GM18519 (cell line): ENCODE results near the gene KCNK3.

Experiments used
- ATAC-seq: cut with Tn5 transposase; IDR thresholded peaks from one replicate; pipeline ENCODE4 v1.9.1; 2021; ENCODE audit warnings: mild to moderate bottlenecking, moderate library complexity; ENCODE audit not compliant: unreplicated experiment, low FRiP score

The KCNK3 gene

GRCh38 chr2:26726228-26726627 is 33.7 kb downstream of the KCNK3 start:
- no peak for ATAC-seq

- no peak for ATAC-seq
These were observed 35.4 kb downstream of the KCNK3 start for GRCh38 chr2:26727641-26728561.

DNA sequence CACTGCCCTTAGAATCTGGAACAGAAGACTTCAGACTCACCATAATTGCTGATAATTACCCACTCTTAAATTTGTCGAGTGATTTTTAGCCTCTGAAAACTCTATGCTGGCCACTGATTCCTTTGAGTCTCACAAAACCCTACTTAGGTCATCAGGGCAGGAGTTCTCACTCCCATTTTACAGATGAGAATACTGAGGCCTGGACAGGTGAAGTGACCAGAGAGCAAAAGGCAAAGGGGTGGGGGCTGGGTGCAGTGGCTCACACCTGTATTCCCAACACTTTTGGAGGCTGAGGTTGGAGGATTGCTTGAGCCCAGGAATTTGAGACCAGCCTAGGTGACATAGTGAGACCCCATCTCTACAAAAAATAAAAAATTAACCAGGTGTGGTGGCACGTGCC is 36.8 kb downstream of the KCNK3 start:
- no peak for ATAC-seq

DNA sequence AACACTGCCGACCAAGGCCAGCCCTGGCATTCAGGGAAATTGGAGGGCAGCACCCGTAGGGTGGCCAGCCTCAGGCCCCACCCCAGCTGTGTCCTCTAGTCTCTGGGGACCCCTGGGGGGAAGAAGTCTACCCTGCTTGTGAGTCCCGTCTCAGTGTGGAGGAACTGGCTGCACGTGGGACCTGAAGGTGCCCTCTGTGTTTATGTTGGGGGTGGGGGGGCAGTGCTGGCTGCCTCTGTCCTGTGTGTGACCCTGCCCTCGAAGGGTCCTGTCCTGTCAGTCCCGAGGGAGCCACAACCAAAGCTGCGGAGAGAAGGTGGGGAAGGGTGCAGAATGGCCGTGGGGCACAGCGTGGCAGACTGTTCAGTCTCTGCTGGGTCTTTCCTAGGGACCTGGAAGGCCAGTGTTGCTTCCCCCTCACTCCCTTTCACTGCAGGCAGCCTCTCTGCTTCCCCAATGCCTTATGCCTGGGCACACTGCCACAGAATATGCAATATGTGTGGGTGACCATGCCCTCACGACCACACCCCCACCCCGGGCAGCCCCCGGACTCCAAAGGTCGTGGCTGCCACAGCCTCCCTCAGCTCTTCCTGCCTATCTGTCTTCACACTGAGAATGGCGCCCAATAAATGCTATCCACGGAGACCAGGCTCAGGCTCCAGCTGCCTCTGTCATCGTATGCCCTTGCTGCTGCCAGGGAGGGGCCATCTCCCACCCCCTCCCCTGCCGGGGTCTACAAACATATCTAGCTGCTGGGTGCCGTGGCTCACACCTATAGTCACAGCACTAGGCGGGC is 38.2 kb downstream of the KCNK3 start:
- no peak for ATAC-seq

DNA sequence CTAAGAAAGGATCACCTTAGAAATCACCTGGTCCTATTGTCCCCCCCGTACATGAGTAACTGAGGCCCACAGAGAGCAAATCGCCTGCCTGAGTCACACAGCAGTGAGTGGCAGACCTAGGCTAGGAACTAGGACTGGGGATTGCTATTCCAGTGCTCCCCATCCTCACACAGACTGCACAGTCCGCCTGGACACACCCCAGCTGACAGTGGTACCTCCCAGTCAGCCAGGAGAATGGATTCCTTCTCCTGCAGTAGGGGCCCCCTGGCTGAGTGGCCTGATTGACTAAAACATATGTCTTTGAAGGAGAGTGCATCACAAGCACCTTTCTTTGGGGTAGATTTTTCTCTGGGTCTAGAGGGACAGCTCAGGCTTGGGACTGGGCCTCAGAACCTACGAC is 39.2 kb downstream of the KCNK3 start:
- no peak for ATAC-seq

- no peak for ATAC-seq
These were observed 39.9 kb downstream of the KCNK3 start for GRCh38 chr2:26732446-26732845.

DNA sequence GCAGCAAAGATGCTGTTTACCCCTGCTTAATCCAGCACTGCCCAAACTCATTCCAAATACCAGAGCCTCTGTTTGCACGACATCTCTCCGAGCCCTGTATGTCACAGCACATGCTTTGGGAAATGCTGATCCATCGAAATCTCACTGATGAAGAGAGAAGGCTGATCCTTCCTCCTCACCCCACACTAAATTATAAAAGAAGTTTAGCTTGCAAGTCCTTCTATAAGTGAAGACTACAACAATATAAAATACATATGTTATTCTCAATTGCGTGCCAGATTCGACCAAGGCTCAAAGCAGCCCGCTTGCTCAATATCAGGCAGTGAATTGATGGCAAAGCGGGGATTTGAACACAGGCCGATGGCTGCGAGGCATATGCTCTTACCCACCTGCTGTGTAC is 40.9 kb downstream of the KCNK3 start:
- no peak for ATAC-seq

DNA sequence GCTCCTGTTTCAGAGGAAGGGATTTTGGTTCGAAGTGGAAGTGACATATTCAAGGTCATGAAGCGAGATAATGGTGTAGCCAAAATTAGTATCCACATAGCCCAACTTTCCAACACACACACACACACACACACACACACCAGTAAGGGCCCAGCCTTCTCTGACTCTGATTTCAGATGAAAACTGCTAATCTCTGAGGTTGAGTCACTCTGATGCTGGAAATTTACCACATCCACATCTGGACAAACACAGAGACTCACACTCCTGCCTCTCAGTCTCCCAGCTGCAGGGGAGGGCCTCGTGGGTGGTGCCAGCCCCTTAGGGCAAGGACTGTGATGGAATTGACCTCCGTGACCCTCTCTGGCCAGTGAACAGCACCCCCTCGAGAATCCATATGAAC is 42.6 kb downstream of the KCNK3 start:
- ATAC-seq, result no peak

- ATAC-seq, result no peak
These were observed 43.5 kb downstream of the KCNK3 start for GRCh38 chr2:26735883-26736588.

- no peak for ATAC-seq
These were observed 44.7 kb downstream of the KCNK3 start for GRCh38 chr2:26737221-26737620.

GRCh38 chr2:26738481-26738880 is 46.0 kb downstream of the KCNK3 start:
- ATAC-seq, result no peak

DNA sequence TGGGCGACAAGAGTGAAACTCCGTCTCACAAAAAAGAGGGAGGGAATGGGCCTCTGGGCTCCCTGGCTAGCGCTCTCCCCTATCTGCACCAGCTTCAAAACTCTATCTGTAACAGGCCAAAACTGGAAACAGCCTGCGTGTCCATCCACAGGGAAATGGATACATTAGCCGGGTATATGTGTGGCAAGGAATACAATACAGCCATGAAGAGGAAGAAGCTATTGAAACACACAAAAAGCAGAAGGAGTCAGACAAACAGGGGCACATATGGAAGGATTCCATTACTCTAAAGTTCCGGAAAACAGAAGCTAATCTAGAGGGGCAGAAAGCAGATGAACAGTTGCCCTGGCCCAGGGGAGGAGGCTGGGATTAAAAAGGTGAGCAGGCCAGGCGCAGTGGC is 47.0 kb downstream of the KCNK3 start:
- ATAC-seq, result no peak

DNA sequence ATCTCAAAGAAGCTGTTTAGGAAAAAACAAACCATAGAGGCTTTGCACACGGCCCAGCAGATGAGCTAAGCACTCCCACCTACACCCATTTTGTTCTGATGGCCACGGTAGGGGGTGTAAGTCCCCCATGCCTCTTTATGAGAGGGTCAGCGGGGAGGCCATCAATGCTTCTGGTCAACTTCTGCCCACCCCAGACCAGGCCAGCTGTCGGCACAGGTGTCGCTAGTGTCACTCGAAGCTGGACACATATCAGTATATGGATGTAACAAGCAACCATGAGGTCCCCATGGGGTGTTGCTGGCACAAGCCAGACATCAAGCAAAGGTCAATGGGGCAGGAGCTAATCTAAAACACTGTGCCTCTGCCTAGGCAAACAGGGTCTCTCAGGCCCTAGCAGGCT is 47.8 kb downstream of the KCNK3 start:
- ATAC-seq, result no peak

DNA sequence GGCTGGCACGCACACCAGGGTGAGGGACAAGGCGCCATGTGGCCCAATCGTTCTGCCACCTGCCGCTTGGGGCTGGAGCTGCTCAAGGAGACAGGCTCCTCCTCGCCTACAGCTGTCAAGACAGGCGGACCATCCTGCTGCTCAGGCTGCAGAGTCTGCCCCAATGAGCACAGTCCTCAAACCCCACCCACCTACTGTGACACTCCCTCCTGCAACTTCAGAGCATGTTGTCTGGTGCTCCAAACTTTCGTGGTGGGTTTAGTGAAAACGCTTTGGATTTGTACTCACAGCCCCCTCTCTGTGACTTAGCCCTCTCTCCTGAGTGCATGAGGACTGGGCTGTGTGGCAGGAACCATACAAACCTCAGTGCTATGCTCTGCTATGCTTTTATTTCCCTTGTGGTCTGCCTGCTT is 48.4 kb downstream of the KCNK3 start:
- ATAC-seq, result no peak

- ATAC-seq, result no peak
These were observed 49.7 kb downstream of the KCNK3 start for GRCh38 chr2:26742048-26742770.

DNA sequence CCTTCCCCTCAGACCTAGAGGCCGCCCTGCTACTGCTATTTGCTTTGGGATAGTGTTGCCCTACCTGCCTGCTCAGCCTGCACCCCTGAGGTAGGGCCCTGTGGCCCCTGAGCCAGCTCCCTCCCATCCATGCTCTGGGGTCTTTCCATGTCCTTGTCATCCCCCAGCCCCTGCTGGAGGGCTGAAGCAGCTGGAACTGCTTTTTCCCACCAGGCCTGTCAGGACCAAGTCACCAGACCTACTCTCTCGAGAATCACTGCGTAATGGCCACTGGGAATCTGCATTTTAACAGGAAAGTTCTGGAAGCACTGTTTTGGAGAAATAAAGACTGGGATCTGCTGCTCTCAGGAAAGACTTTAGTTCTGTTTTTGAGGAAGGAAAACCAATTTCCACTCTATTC is 51.3 kb downstream of the KCNK3 start:
- ATAC-seq, result no peak

GRCh38 chr2:26744953-26745352 is 52.4 kb downstream of the KCNK3 start:
- ATAC-seq, result no peak

- ATAC-seq, result no peak
These were observed 53.2 kb downstream of the KCNK3 start for GRCh38 chr2:26745609-26746327.

DNA sequence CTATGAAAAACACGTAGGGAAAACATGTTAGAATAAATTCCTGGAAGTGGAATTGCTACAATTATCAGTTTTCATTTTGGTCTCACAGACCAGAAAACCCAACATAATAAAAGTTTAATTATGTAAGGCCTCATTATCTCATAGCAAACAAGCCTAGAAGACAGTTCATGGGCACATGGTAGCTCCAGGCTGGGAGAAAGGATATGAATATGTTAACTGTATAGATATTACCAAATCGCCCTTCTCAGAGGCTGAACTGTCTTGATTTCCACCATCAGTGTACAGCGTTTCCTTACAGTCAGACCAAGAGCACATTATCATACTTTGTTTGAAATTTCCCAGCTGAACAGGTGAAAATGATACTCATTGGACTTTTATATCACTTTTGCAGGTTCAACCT is 54.4 kb downstream of the KCNK3 start:
- no peak for ATAC-seq
